GM13976 (cell line): ENCODE measurements around the gene CD47.

Experiments
- DNase-seq: peaks from one replicate; pipeline ENCODE4 v3.0.0; 2012; ENCODE audit warnings: low spot score
- CTCF ChIP-seq: IDR thresholded peaks from 2 replicates; pipeline ENCODE4 v1.5.1; 2012; ENCODE audit warnings: borderline replicate concordance, mild to moderate bottlenecking; ENCODE audit not compliant: insufficient read depth; ENCODE audit errors: extremely low read depth, missing control alignments, control extremely low read depth
- in situ Hi-C: fragments of 300-500 bp; cut with MboI; formaldehyde crosslinking; loops from one replicate; pipeline ENCODE4 v1.12.0; 2022; ENCODE audit warnings: low sequenced_read_pairs, mixed read lengths, inconsistent platforms; ENCODE audit not compliant: unreplicated experiment

CD47 gene

DNA sequence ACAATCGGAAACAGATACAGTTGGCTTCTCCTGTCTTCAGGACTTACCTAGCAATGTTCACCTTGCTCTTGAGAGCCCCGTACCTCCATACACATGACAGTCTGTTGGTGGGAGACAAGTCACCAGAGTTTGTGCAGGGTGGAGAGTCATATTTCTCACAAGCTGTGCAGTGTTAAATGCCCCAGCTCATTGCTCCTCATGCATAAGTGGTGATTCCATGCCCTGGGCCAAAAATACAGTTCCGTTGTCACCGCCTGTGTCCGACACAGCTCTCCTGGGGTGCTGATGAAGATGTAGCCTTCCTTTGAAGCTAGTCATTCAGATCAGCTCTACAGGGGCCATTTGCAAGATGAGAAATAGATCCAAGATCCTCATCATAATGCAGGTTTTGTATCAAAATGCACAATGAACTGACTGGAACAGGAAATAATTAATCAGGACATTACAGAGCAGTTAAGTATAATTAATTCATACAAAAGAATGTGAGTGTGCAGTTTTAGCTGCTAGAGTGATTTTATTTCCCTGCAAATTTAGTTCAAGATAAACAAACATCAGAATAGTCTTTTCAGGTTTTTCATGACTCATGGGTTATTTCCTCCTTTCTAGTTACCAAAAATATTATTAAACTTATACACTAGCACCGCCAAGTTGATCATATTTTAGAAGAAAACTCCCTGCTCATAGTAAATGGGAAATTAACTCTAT, 66.5 kb downstream of the CD47 start:
- DNase-seq, result no peak
- no peak for TF ChIP-seq CTCF
- in situ Hi-C loops, result no loop called here

DNA sequence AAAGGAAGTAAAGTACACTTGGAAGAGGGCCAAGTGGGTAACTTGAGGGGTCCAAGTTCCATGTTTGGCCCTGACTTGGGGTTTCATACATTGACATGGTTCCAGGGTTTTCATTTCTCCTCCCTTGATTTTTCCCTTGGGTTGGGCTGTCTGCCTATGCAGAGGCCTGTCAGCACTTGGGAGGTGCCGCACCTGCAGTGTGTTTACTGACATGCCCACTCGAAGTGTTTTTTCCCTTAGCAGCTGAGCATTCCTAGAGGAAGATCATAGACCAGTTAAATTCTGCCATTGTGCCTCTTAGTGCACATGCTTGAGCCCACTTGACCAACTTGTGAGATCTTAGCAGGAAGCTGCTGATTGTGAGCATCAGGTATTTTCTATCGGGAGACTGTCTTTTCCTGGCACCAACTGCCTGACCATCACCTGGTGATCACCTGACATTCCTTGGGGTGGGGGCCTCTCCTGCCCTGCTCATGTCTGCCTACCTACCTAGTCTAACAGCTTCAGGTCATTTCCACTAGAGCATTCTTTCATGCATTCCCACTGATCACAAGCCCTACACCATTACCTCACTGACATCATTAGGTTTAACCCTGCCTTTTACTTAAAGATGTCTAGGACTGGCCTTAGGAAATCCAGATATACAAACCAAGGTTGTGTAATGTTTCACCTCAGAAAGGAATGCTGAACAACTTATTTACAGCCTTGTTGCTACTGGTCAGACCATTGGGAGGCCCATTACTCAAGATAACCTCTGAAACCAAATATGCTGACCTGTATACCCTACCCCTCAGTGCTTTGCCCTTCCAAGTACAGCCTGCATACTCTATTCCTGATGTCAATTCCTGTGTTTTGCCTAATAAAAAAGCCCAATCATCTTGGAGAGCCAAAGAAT, 68.3 kb downstream of the CD47 start:
- no peak for TF ChIP-seq CTCF
- no peak for DNase-seq

DNA sequence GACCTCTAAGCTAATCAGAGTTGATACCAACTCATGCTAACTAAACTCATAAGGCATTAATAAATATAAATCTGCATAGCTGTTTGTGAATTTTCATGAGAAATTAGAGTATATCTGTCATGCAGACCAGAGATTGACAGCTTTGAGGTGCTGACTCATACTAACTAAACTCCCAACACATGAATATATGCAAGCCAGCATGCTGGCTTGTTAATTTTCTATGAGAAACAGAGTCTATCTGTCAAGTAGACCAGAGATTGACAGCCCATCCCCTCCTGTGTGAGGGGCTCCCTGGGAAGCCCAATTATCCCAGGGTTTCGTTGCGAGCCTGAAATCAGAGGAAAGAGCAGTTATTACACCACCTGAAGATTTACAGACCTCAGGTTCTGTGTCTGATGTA, 69.3 kb downstream of the CD47 start:
- TF ChIP-seq CTCF, result no peak
- in situ Hi-C loops, result no loop called here
- DNase-seq, result no peak

More for the DNA sequence above, 68.3 kb downstream of the CD47 start:
- in situ Hi-C loops, result no loop called here

DNA sequence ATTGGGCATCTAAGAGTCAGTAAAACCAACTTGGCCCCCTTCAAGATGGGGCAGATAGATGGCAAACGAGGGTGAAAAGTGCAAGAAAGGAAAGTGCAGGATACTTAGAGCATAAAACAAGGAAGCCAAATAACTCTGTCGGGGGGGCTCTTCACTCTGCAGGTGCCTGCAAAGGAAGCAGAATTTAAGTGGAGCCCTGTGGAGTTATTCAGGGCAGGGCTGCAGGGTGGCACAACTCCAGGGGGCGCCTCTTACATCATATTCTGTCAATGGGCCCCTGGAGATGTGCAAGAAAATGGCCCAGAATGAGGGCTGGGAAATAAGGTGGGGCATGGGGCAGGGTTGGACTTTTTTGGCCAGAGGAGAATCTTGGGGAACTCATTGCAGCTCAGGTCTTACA, 69.7 kb downstream of the CD47 start:
- in situ Hi-C loops, result no loop called here
- no peak for DNase-seq
- no peak for TF ChIP-seq CTCF

- no peak for TF ChIP-seq CTCF
- DNase-seq, result no peak
- in situ Hi-C loops, result no loop called here
Measured at GRCh38 chr3:108018552-108018951, 72.3 kb downstream of the CD47 start.

DNA sequence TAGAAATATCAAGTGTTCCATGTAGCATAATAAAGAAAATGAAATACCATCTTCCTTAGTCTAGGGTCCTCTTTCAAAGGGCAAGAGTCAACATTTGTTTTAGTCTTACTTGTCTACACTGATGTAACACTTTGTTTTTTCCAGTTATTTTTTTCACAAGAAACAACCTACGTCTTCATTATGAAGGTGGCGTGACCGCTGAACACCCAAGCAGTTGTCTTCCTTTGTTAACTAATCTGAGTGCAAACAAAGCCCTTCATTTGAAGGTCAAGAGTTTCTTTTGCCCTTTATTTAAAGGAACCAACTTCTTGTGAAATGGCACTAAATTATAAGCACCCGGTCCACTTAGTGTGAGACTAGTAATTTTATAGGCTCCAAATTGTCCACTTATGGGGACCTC, 73.2 kb downstream of the CD47 start:
- in situ Hi-C loops, result no loop called here
- no peak for TF ChIP-seq CTCF
- no peak for DNase-seq
